Measurements from ENCODE around the gene TEX19.
"Not testable (repeated sequence)": the region's sequence is repeated elsewhere in the genome, so short reads cannot be mapped to it uniquely, and the experiment has no call there.

The TEX19 gene

GRCh38 chr17:82392209-82392920 is 33.3 kb downstream of the TEX19 start:
- no peak for DNase-seq

GRCh38 chr17:82392941-82393340 is 33.9 kb downstream of the TEX19 start:
- DNase-seq, result no peak

DNA sequence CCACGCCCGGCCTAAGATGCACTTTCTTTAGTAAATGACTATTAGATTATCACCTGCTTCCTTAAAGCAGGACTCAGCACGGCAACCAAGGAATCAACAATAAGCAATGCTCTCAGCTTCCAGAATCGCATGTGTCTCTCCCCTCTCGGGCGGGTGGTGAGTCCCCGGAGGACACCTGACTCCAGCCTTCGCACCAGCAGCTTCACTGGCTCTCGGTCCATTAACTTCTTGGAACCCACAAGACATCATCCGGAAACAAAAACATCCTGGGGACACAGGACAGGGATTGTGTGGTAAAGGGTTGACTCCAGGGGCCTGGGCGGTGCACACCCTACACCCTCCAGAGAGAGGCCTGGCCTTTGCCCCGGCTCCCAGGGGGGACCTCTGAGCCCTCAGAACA is 35.2 kb downstream of the TEX19 start:
- DNase-seq, result no peak

- DNase-seq, result no peak
Measured at GRCh38 chr17:82396601-82397435, 37.8 kb downstream of the TEX19 start.

GRCh38 chr17:82397449-82398335 is 38.6 kb downstream of the TEX19 start:
- no peak for DNase-seq

DNA sequence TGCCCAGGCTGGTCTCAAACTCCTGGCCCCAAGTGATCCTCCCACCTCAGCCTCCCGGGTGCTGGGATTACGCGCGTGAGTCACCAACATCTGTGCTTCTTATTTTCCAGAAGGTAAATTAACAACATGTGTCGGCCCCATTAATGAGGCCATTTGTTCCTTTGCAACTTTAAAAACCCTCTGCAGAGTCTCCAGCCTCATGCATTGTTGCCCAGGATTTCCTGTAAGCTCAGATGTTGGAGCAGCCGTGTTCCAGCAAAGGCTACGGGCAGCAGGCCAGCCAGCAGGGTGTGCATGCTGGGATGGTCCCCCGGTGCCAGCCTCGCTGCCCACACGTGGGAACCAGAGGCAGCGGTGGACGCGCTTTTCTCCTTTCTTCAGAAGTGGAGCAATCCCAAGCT is 40.0 kb downstream of the TEX19 start:
- DNase-seq, result no peak

GRCh38 chr17:82399601-82400101 is 40.6 kb downstream of the TEX19 start:
- DNase-seq, result no peak

DNA sequence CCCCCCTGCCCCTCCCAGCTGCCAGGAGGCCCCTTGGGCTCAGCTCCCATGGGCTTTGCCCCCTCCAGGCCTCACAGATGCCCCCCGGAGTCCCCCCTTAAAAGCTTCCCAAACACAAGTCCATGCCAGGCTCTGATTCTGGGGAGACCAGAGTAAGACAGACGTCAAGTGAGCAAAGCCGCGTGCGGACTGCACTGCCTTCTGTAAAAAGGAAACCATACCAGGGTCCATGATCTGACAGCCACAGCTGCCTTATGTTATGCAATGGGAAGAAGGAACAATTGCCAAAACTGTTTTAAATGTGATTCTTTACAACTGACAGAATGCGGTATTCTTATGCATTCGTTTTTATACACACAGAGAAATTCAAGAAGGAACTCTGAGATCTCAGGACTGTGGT is 41.2 kb downstream of the TEX19 start:
- peak; percentile 47 for DNase-seq

DNA sequence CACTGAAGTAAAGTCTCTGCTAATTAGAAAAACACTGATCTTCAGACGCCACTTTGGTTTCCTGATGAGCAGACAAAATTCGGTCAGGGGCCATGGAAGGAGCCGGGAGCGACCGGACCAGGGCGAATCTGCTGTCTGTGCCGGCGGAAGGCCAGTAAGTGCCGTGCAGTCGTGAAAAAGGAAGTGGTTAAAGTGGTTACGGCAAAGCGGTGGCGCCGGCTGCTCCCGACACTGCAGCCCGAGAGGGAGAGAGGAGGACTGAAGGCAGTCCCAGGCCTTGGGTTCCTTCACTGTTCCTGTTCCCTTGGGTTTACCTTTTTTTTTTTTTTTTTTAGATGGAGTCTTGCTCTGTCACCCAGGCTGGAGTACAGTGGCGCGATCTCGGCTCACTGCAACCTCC is 41.8 kb downstream of the TEX19 start:
- DNase-seq, result peak; percentile 94

DNA sequence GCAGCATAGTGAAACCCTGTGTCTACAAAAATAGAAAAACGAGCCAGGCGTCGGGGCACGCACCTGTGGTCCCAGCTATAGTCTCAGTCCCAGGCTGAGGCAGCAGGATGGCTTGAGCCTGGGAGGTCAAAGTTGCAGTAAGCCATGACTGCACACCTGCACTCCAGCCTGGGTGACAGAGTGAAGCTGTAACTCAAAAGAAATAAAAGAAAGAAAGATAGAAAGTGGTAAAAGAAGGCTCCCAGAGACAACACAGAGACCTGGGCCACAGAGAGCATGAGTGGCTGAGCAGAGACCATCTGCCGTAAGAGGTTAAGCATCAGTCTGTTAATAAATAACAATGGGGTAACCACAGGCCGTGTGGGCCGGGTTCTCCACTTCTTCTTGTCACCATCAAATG is 43.8 kb downstream of the TEX19 start:
- DNase-seq, result no peak

DNA sequence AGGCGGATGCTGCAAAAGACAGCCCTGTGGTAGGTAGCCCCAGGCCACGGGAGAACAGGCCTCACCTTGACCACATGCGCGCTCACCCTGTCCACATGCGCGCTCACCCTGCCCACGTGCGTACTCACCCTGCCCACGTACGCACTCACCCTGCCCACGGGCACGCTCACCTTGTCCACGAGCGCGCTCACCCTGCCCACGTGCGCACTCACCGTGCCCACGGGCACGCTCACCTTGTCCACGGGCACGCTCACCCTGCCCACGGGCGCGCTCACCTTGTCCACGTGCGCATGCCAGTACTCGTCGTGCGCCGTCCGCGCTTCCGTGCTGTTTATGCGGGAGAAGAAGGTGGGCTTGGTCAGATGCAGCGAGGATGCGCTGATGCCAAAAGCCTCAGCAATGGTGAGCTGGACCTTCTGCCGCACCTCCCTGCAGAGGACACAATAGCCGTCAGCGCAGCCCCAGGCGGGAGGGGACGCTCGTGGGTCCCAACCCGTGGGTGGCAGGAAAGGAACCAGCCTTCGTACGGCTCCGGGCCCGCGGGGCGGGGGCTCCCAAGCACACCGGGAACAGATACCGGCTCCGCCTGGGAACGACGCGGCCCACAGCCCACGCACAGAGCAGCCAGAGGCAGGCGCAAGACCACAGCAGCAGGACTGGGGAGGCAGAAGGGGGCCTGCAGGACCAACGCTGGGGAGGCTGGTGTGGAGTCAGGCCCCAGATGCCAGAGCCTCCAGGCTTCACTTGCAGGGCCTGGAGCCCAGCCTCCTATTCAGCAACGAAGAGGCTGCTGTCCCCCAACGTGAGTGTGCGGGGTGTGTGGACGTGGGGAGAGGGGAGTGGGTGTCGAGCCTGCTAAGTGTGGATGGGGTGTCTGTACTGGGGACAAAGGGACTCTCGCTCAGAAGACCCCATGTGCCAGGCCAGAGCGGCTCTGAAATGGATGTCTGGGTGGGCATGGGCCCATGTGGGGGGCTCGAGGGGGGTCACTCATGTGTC is 44.9 kb downstream of the TEX19 start:
- no peak for DNase-seq

- DNase-seq, result no peak
Measured at GRCh38 chr17:82405051-82405450, 46.0 kb downstream of the TEX19 start.

GRCh38 chr17:82406131-82406671 is 47.2 kb downstream of the TEX19 start:
- DNase-seq, result no peak

- DNase-seq, result no peak
Measured at GRCh38 chr17:82407255-82407654, 48.2 kb downstream of the TEX19 start.

- no peak for DNase-seq
Measured at GRCh38 chr17:82408288-82408937, 49.4 kb downstream of the TEX19 start.

DNA sequence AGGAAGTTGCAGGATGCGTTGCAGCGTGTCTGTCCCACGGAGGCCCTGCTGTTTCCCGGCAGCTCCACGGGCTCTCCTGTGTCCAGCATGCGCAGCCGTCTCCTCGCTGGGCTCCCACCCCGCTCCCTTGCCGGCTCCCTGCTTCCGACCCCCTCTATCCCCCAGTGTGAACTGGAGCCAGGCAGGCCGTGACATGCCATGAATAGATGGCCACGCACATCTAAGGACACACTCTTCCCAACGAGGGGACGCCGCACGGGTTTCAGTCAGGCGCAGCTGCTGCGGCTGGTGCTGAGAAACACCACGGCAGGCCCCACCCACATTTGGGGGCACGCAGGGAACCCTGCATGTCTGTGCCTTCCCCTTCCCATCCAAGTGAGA is 49.9 kb downstream of the TEX19 start:
- no peak for DNase-seq

DNA sequence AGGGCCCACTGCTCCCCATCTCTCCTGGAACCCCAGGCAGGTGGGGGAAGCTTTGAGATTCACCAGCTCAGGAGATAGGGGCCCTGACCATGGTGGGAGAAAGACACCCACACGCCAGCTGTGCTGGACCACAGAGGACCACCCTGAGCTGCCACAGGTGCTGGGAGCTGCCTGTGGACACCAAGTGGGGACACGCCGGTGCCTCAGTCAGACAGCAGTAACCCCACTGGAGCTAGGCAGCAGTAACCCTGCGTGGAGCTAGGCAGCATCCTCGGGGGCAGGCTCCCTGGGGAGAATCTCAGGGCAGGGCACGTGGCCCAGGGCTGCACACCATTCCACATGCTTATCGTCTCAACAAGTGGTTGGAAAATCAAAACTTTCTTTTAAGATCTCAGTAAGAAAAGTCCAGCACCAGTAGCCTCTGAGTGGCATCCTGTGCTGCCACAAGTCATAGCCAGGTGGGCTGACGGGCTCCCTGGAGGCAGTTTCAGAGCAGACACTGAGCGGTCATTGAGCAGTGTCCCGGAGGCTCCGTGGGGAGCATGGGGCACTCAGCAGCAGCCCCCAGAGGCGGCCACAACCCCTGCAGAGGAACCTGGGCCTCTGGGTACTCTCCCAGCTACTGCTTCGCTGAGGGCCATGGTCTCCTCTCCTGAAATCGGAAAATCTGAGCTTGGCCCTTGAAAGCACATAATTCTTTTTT is 51.1 kb downstream of the TEX19 start:
- DNase-seq, result no peak

DNA sequence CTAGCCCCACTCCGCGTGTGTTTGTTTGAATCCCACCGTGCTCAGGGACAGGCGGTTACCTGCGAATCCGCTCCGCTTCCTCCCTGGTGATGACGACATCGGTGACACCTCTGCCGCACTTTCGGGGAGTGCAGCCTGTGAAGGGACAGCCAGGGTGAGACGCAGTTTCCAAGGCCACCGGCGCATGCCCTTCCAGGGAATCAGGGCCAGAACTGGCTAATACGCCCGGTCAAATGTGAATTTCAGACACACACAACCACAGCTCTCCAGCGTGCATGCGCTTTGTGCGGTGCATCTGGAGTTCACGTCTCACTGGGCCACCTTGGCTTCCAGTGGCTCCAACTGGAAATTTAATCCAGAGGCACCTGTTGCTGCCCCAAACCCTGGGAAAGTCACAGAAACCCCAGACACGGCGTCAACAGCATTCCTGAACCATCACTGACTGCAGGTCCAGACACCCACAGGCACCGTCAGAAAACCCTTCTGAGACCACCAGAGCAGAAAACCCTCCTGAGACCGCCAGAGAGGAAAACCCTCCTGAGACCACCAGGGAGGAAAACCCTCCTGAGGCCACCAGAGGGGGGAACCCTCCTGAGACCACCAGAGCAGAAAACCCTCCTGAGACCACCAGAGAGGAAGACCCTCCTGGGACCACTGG is 52.5 kb downstream of the TEX19 start:
- DNase-seq, result no peak

GRCh38 chr17:82412081-82412480 is 53.0 kb downstream of the TEX19 start:
- DNase-seq, result not testable (repeated sequence)
